ENCODE results near the gene P2RX3. TPM values are rescaled to one million over a fixed set of nuclear protein-coding genes. Genes with fewer than 3 reads are reported as not detected.

The P2RX3 gene
- total RNA-seq, 1 experiment from 2014 or later = 0.15 TPM

DNA sequence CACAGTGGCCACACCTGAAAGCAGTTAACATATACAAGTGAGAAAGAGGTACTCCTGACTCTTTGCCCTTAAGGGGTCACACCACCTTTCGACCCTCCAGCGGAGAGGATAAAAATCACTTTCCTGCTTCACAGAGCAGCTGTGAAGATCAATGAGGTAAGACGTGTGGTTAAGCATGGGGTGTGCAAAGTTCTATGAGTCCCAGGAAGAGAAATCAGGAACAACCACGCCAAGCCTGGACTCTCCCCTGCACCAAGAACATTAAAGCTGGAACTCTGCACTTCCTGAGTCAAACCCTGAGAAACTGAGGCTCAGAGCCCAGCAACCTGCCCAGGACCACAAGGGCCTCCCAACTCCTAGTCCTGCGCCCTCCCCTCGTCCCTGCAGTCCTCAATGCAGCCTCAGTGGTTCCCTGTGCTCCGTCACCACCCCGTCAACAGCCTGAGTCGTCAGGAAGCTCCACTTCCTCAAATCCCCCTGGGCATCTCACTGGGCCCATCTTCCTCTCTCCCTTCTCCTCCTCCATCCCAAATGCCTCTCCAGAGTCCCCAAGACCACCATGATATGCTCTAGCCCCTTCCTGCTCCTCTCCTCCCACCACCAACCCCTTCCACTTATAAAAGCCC, 31.1 kb upstream of the P2RX3 start:
- peak overlapping the region; percentile 54 to 82 (median 59); a peak in 4 of 7 replicates for H3K27ac Mint-ChIP-seq
- H3K27me3 Mint-ChIP-seq (ENCODE audit: low read depth) = no peaks in the 10 kb centered on the region
- TF ChIP-seq, protein P1, sequence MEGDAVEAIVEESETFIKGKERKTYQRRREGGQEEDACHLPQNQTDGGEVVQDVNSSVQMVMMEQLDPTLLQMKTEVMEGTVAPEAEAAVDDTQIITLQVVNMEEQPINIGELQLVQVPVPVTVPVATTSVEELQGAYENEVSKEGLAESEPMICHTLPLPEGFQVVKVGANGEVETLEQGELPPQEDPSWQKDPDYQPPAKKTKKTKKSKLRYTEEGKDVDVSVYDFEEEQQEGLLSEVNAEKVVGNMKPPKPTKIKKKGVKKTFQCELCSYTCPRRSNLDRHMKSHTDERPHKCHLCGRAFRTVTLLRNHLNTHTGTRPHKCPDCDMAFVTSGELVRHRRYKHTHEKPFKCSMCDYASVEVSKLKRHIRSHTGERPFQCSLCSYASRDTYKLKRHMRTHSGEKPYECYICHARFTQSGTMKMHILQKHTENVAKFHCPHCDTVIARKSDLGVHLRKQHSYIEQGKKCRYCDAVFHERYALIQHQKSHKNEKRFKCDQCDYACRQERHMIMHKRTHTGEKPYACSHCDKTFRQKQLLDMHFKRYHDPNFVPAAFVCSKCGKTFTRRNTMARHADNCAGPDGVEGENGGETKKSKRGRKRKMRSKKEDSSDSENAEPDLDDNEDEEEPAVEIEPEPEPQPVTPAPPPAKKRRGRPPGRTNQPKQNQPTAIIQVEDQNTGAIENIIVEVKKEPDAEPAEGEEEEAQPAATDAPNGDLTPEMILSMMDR (conservative IDR thresholded peaks at IDR 0.05) = no peak

More for the DNA sequence above, 31.1 kb upstream of the P2RX3 start:
- H3K9me3 ChIP-seq (ENCODE audit: control insufficient read depth, low read depth, low read length) = no peaks in the 10 kb centered on the region
- DNase-seq = no peak
- Mint-ChIP-seq H3K4me1 (peaks cover 24 to 38% of the 10 kb centered on the region in 2 experiments), H3K9me3 (no peaks in the 10 kb centered on the region), H3K4me3 (no peak overlapping the region), H3K36me3 (ENCODE audit: insufficient read depth in 1 of 3, low read depth in 3 of 3) (peaks cover 50 to 64% (median 52%) of the 10 kb centered on the region in 3 experiments)
- WGBS (ENCODE audit: extremely low coverage, insufficient read length, low lambda C conversion rate) = no CpG with 5 or more reads among the region's 9 CpGs
- H3K4ac ChIP-seq (ENCODE audit: low read depth, low read length) = no peak overlapping the region
- H3K4me1 ChIP-seq (ENCODE audit: insufficient read depth, low read length) = peaks cover 6% of the 10 kb centered on the region
- H4K8ac ChIP-seq (replicated peaks; ENCODE audit: insufficient read length, low read depth, low read length) = no peak overlapping the region
- H3K9ac ChIP-seq (ENCODE audit: extremely low read depth, insufficient read length, low read length) = no peak overlapping the region
- H3K23me2 ChIP-seq (ENCODE audit: insufficient read length, low read depth, low read length, poor library complexity, severe bottlenecking) = peaks cover 6% of the 10 kb centered on the region
- H2BK15ac ChIP-seq (ENCODE audit: low read depth, low read length) = no peak overlapping the region
- no peak overlapping the region for H2AK5ac ChIP-seq (ENCODE audit: insufficient read length, low read length)
- H4K20me1 ChIP-seq (ENCODE audit: control insufficient read depth, insufficient read depth, insufficient read length) = no peaks in the 10 kb centered on the region
- no peak overlapping the region for H2BK120ac ChIP-seq (ENCODE audit: low read depth, low read length, poor library complexity, severe bottlenecking)
- peaks cover 9% of the 10 kb centered on the region; the same call in 1 of the 2 replicates for H3K79me2 ChIP-seq (ENCODE audit: insufficient read depth, low read length)
- no peak overlapping the region for H4K5ac ChIP-seq (ENCODE audit: insufficient read length, low read depth, low read length)
- no peak overlapping the region for H2AFZ ChIP-seq (ENCODE audit: low read length)
- H3K56ac ChIP-seq (ENCODE audit: insufficient read length, low read depth, low read length) = no peak overlapping the region
- no peaks in the 10 kb centered on the region for H3K27me3 ChIP-seq (ENCODE audit: insufficient read depth, low read length)
- no peak overlapping the region for H3K23ac ChIP-seq (ENCODE audit: insufficient read length, low read depth, low read length)
- no peak overlapping the region for H2BK20ac ChIP-seq (ENCODE audit: low read depth, low read length, poor library complexity, severe bottlenecking)
- H2BK5ac ChIP-seq (ENCODE audit: insufficient read length, low read length) = no peak overlapping the region
- H2BK12ac ChIP-seq (ENCODE audit: insufficient read length, low read depth, low read length) = no peak overlapping the region
- H3K27ac ChIP-seq (ENCODE audit: insufficient read length, low read depth, low read length) = no peak overlapping the region
- no peaks in the 10 kb centered on the region for H3K79me1 ChIP-seq (ENCODE audit: insufficient read depth, low read depth, low read length, poor library complexity, severe bottlenecking)
- H3K18ac ChIP-seq (ENCODE audit: insufficient read length, low read depth, low read length) = no peak overlapping the region
- H3T11ph ChIP-seq (ENCODE audit: low read length) = no peak overlapping the region
- H4K91ac ChIP-seq (ENCODE audit: insufficient read length, low read depth, low read length) = no peak overlapping the region
- no peak overlapping the region for H3K14ac ChIP-seq (ENCODE audit: insufficient read depth, low read length)
- no peak overlapping the region for H3K4me2 ChIP-seq (ENCODE audit: insufficient read depth, insufficient read length, low read length)

All from H9 (cell line).